ENCODE results near the gene GRID1. TPM values are rescaled to one million over a fixed set of nuclear protein-coding genes. Genes with fewer than 3 reads are reported as not detected.

GRID1 gene
- total and polyA plus RNA-seq, 9 of the 15 experiments (the other 6 are each of a cell fraction or from before 2014, with no cell fraction given) = 0.01 to 7.2 (median 1.2) TPM

DNA sequence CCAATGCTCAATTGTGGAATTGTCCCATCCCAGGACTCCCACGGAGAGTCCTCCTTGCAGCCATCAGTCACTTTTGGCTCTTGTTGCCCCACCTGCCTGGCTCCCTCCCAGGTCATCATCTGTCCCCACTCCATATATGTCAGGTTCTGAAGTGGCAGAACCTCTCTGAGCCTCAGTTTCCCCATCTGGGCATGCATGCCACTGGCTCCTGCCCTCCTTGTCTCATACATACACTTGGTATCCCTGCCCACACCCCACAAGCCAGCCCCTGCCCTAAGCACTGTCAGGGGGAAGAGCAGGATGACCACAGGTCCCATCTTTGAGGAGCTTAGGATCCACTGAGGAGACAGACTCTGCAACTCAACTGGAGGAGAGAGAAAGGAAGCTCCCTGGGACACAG lies 156.9 kb downstream of the GRID1 start:
- no peak overlapping the region for H3K4me3 ChIP-seq
- no peak for FAIRE-seq
- ATAC-seq = no peak
- H3K9me3 ChIP-seq (replicated peaks; ENCODE audit: control insufficient read depth, insufficient read depth, low read depth, low read length) = no peaks in the 10 kb centered on the region
- no peak overlapping the region for H3K27ac ChIP-seq (ENCODE audit: extremely low read depth, low read depth, low read length)
- no peaks in the 10 kb centered on the region for H3K4me1 ChIP-seq (replicated peaks in 1 of 2; ENCODE audit: control insufficient read depth in 2 of 2, insufficient read depth in 2 of 2, low read length in 2 of 2)
- no peak overlapping the region for H2AFZ ChIP-seq (ENCODE audit: low read depth, low read length)
- no TSS peak for BruUV-seq (replicated peaks)
- H3K9ac ChIP-seq (ENCODE audit: insufficient read depth in 1 of 2, low read depth in 2 of 2, low read length in 2 of 2) = no peak overlapping the region
- intact Hi-C loops (cut with micrococcal nuclease) = no loop called here
- in situ Hi-C loops (cut with MboI) = no loop called here
- no peaks in the 10 kb centered on the region for H3K36me3 ChIP-seq (ENCODE audit: control insufficient read depth, insufficient read depth, low read length)
- no peak for TF ChIP-seq ZNF3 (CRISPR knock-in tag; IDR thresholded peaks at IDR 0.05)
- TF ChIP-seq TCF15 (CRISPR knock-in tag; IDR thresholded peaks at IDR 0.05) = no peak
- ChIA-PET CTCF (ENCODE audit: low intra/inter-chr PET ratio) (no interaction called here), POLR2A (no interaction called here)
- no peak overlapping the region for H3K4me2 ChIP-seq (ENCODE audit: insufficient read depth, low read length)
- no peaks in the 10 kb centered on the region for H3K79me2 ChIP-seq (ENCODE audit: control insufficient read depth, insufficient read depth, low read length)
- H3K27me3 ChIP-seq (ENCODE audit: control insufficient read depth in 2 of 2, insufficient read depth in 2 of 2, low read length in 2 of 2) = no peaks in the 10 kb centered on the region
- no peaks in the 10 kb centered on the region for H4K20me1 ChIP-seq (replicated peaks; ENCODE audit: control insufficient read depth, insufficient read depth, low read length)
- no peaks in the 10 kb centered on the region for H3K9me1 ChIP-seq (ENCODE audit: control insufficient read depth, insufficient read depth, low read length)
- WGBS (ENCODE audit: insufficient coverage, low coverage, missing lambda C conversion rate) = 0% methylated on average over 1 of the region's 1 CpG
- no peak for DNase-seq (ENCODE audit: extremely low read depth in 1 of 4, low spot score in 3 of 4)

- intact Hi-C loops (cut with micrococcal nuclease) = no loop called here
- BruUV-seq (replicated peaks) = no TSS peak
- Histone ChIP-seq H2AFZ (ENCODE audit: low read depth, low read length) (no peak overlapping the region), H3K4me2 (ENCODE audit: insufficient read depth, low read length) (no peak overlapping the region), H3K79me2 (ENCODE audit: control insufficient read depth, insufficient read depth, low read length) (no peaks in the 10 kb centered on the region), H3K4me1 (replicated peaks in 1 of 2; ENCODE audit: control insufficient read depth in 2 of 2, insufficient read depth in 2 of 2, low read length in 2 of 2) (no peaks in the 10 kb centered on the region), H3K9ac (ENCODE audit: insufficient read depth in 1 of 2, low read depth in 2 of 2, low read length in 2 of 2) (no peak overlapping the region), H4K20me1 (replicated peaks; ENCODE audit: control insufficient read depth, insufficient read depth, low read length) (no peaks in the 10 kb centered on the region), H3K9me3 (replicated peaks; ENCODE audit: control insufficient read depth, insufficient read depth, low read depth, low read length) (no peaks in the 10 kb centered on the region), H3K27ac (ENCODE audit: extremely low read depth, low read depth, low read length) (no peak overlapping the region), H3K9me1 (ENCODE audit: control insufficient read depth, insufficient read depth, low read length) (no peaks in the 10 kb centered on the region), H3K4me3 (no peak overlapping the region), H3K36me3 (ENCODE audit: control insufficient read depth, insufficient read depth, low read length) (no peaks in the 10 kb centered on the region), H3K27me3 (ENCODE audit: control insufficient read depth in 2 of 2, insufficient read depth in 2 of 2, low read length in 2 of 2) (no peaks in the 10 kb centered on the region)
- ChIA-PET POLR2A (no interaction called here), CTCF (ENCODE audit: low intra/inter-chr PET ratio) (no interaction called here)
- 4% methylated on average over 10 of the region's 12 CpGs for WGBS (ENCODE audit: insufficient coverage, low coverage, missing lambda C conversion rate)
- ATAC-seq = no peak
- in situ Hi-C loops (cut with MboI) = no loop called here
- no peak for FAIRE-seq
- DNase-seq (ENCODE audit: extremely low read depth in 1 of 4, low spot score in 3 of 4) = no peak
- TF ChIP-seq KDM4B (IDR thresholded peaks at IDR 0.05; ENCODE audit: borderline replicate concordance in 2 of 2, low read depth in 1 of 2) (no peak), RCOR1 (IDR thresholded peaks at IDR 0.05; ENCODE audit: borderline replicate concordance in 1 of 2, low read depth in 2 of 2, low read length in 2 of 2) (no peak), RBM14 (IDR thresholded peaks at IDR 0.05; ENCODE audit: borderline replicate concordance, insufficient read depth, low read depth, low read length) (no peak), ZNF316 (IDR thresholded peaks at IDR 0.05) (no peak), SMAD2 (IDR thresholded peaks at IDR 0.05; ENCODE audit: low read depth, low read length) (no peak), NFIX (CRISPR knock-in tag; IDR thresholded peaks at IDR 0.05; ENCODE audit: low read depth) (no peak), ZNF354B (CRISPR knock-in tag; IDR thresholded peaks at IDR 0.05) (no peak), RAD51 (IDR thresholded peaks at IDR 0.05; ENCODE audit: borderline replicate concordance, low read depth) (no peak)
- TF ChIP-seq, protein P1, sequence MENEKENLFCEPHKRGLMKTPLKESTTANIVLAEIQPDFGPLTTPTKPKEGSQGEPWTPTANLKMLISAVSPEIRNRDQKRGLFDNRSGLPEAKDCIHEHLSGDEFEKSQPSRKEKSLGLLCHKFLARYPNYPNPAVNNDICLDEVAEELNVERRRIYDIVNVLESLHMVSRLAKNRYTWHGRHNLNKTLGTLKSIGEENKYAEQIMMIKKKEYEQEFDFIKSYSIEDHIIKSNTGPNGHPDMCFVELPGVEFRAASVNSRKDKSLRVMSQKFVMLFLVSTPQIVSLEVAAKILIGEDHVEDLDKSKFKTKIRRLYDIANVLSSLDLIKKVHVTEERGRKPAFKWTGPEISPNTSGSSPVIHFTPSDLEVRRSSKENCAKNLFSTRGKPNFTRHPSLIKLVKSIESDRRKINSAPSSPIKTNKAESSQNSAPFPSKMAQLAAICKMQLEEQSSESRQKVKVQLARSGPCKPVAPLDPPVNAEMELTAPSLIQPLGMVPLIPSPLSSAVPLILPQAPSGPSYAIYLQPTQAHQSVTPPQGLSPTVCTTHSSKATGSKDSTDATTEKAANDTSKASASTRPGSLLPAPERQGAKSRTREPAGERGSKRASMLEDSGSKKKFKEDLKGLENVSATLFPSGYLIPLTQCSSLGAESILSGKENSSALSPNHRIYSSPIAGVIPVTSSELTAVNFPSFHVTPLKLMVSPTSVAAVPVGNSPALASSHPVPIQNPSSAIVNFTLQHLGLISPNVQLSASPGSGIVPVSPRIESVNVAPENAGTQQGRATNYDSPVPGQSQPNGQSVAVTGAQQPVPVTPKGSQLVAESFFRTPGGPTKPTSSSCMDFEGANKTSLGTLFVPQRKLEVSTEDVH (IDR thresholded peaks at IDR 0.05; ENCODE audit: low read depth, partially characterized antibody) = no peak
- TF ChIP-seq, protein P2, sequence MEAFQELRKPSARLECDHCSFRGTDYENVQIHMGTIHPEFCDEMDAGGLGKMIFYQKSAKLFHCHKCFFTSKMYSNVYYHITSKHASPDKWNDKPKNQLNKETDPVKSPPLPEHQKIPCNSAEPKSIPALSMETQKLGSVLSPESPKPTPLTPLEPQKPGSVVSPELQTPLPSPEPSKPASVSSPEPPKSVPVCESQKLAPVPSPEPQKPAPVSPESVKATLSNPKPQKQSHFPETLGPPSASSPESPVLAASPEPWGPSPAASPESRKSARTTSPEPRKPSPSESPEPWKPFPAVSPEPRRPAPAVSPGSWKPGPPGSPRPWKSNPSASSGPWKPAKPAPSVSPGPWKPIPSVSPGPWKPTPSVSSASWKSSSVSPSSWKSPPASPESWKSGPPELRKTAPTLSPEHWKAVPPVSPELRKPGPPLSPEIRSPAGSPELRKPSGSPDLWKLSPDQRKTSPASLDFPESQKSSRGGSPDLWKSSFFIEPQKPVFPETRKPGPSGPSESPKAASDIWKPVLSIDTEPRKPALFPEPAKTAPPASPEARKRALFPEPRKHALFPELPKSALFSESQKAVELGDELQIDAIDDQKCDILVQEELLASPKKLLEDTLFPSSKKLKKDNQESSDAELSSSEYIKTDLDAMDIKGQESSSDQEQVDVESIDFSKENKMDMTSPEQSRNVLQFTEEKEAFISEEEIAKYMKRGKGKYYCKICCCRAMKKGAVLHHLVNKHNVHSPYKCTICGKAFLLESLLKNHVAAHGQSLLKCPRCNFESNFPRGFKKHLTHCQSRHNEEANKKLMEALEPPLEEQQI (IDR thresholded peaks at IDR 0.05) = no peak
Measured at GRCh38 chr10:86207226-86207625, 159.4 kb downstream of the GRID1 start.
